Endothelial cell of umbilical vein (primary cell): Measurements from ENCODE around the gene TMBIM6. TPM values are rescaled to one million over a fixed set of nuclear protein-coding genes. Genes with fewer than 3 reads are reported as not detected.

ENCODE experiments used
- BruUV-seq: library from RNA; stranded (reverse); fragments of 400-500 nt; replicated peaks from 2 replicates; lab custom pipeline; 2021; lab: Mats Ljungman, UMichigan
- CTCF ChIA-PET: fragments of 300-600, 350-600 bp; sonication (Branson Sonifier 250); formaldehyde crosslinking; loops from one replicate; lab custom pipeline; 2021; ENCODE audit warnings: antibody characterized with exemption, inconsistent platforms; lab: Charles Lee
- POLR2A ChIA-PET: fragments of 300-600, 350-600 bp; sonication (Branson Sonifier 250); formaldehyde crosslinking; loops from one replicate; lab custom pipeline; 2021; ENCODE audit warnings: antibody characterized with exemption, inconsistent platforms; lab: Charles Lee
- DNase-seq: peaks from one replicate; pipeline ENCODE4 v3.0.0-alpha.2; 2011; ENCODE audit warnings: low read depth, low spot score
- FAIRE-seq: peaks from 2 replicates; lab custom pipeline; 2011; peaks lifted over from hg19 to GRCh38; lab: Jason Lieb, UNC
- H2AFZ ChIP-seq: 2 replicates; pipeline ENCODE4 v1.6.0; 2012; ENCODE audit warnings: low read depth, low read length, control low read depth, inconsistent platforms
- H3K27ac ChIP-seq: 2 replicates; pipeline ENCODE4 v1.5.1; 2011; ENCODE audit warnings: low read depth, mild to moderate bottlenecking, control low read depth, low read length, moderate library complexity; ENCODE audit not compliant: insufficient read depth
- H3K27me3 ChIP-seq, 2 experiments: 2 replicates each; pipeline versions ENCODE4 v1.6.0 to v1.6.1; 2011; ENCODE audit warnings: low read length in 2 of 2, mixed read lengths in 1 of 2; ENCODE audit not compliant: control insufficient read depth in 2 of 2, insufficient read depth in 2 of 2
- H3K36me3 ChIP-seq, 2 experiments: 2 replicates in 1 of 2; 3 replicates in 1 of 2; pipeline ENCODE4 v1.5.1; 2011; ENCODE audit warnings: low read length in 2 of 2, mild to moderate bottlenecking in 1 of 2, moderate library complexity in 1 of 2; ENCODE audit not compliant: control insufficient read depth in 2 of 2, insufficient read depth in 2 of 2; ENCODE audit errors: extremely low read depth in 1 of 2
- H3K4me1 ChIP-seq: 3 replicates; pipeline ENCODE4 v1.5.1; 2011; ENCODE audit warnings: mild to moderate bottlenecking, low read length; ENCODE audit not compliant: control insufficient read depth, insufficient read depth; ENCODE audit errors: extremely low read depth
- H3K4me2 ChIP-seq: 2 replicates; pipeline ENCODE4 v1.6.1; 2011; ENCODE audit warnings: low read length, control low read depth, mixed read lengths; ENCODE audit not compliant: insufficient read depth
- H3K4me3 ChIP-seq, 3 experiments: fragments of 200-600 bp in 1 of 3; sonication (generic), shearing (Covaris generic) in 1 of 3; replicated peaks in 1 of 3; 2 replicates each; pipeline ENCODE4 v1.5.1; 2011 to 2016; ENCODE audit warnings: control low read depth in 3 of 3, low read length in 3 of 3, mild to moderate bottlenecking in 2 of 3, inconsistent platforms in 1 of 3, low read depth in 1 of 3, moderate library complexity in 1 of 3; ENCODE audit not compliant: insufficient read depth in 1 of 3
- H3K79me2 ChIP-seq: 2 replicates; pipeline ENCODE4 v1.6.0; 2012; ENCODE audit warnings: low read length, inconsistent platforms; ENCODE audit not compliant: control insufficient read depth, insufficient read depth
- H3K9ac ChIP-seq: replicated peaks from 2 replicates; pipeline ENCODE3; 2011; ENCODE audit warnings: low read length, control low read depth; ENCODE audit not compliant: insufficient read depth; ENCODE audit errors: extremely low read depth
- H3K9me1 ChIP-seq: replicated peaks from 3 replicates; pipeline ENCODE4 v1.6.0; 2011; ENCODE audit warnings: mild to moderate bottlenecking, low read length; ENCODE audit not compliant: control insufficient read depth, insufficient read depth; ENCODE audit errors: extremely low read depth
- H3K9me3 ChIP-seq: replicated peaks from 2 replicates; pipeline ENCODE4 v1.5.1; 2012; ENCODE audit warnings: low read length, inconsistent platforms; ENCODE audit not compliant: control insufficient read depth, insufficient read depth
- H4K20me1 ChIP-seq: replicated peaks from 2 replicates; pipeline ENCODE3; 2011; ENCODE audit warnings: mild to moderate bottlenecking, low read length; ENCODE audit not compliant: control insufficient read depth, insufficient read depth; ENCODE audit errors: extremely low read depth
- EZH2 ChIP-seq: IDR thresholded peaks from 2 replicates; pipeline ENCODE4 v1.6.1; 2012; ENCODE audit warnings: borderline replicate concordance, low read depth, mild to moderate bottlenecking, moderate library complexity, low read length, inconsistent platforms; ENCODE audit not compliant: severe bottlenecking
- FOS ChIP-seq: IDR thresholded peaks from 2 replicates; pipeline ENCODE4 v1.6.1; 2011; ENCODE audit warnings: mild to moderate bottlenecking, low read length, moderate library complexity, borderline replicate concordance; ENCODE audit not compliant: insufficient read depth
- GATA2 ChIP-seq: IDR thresholded peaks from 2 replicates; pipeline ENCODE4 v1.7.0; 2011; ENCODE audit warnings: low read depth, mild to moderate bottlenecking, moderate library complexity, mixed read lengths, low read length; ENCODE audit not compliant: insufficient read length, insufficient read depth
- JUN ChIP-seq: IDR thresholded peaks from 2 replicates; pipeline ENCODE4 v1.6.1; 2011; ENCODE audit warnings: borderline replicate concordance, low read depth; ENCODE audit not compliant: insufficient read length, insufficient read depth
- MYC ChIP-seq: IDR thresholded peaks from one replicate; pipeline ENCODE4 v1.6.1; 2011; ENCODE audit warnings: mild to moderate bottlenecking, low read depth, low read length
- POLR2A ChIP-seq: IDR thresholded peaks from 2 replicates; pipeline ENCODE4 v1.6.1; 2012; ENCODE audit warnings: low read depth, mild to moderate bottlenecking, control low read depth, low read length
- POLR2AphosphoS5 ChIP-seq: IDR thresholded peaks from 2 replicates; pipeline ENCODE4 v1.6.1; 2012; ENCODE audit warnings: low read depth, mild to moderate bottlenecking, control low read depth, low read length, moderate library complexity; ENCODE audit not compliant: insufficient read depth
- dilution Hi-C: fragments of 300-500 bp; cut with MboI; formaldehyde crosslinking; loops from one replicate; pipeline ENCODE4 v1.15.0; 2019; ENCODE audit warnings: low sequenced_read_pairs; ENCODE audit not compliant: extremely low pct_ligation_motif_present
- intact Hi-C: fragments of 100-400 bp; cut with micrococcal nuclease; formaldehyde crosslinking; loops from one replicate; pipeline ENCODE4 v1.10.0; 2022
- polyA plus RNA-seq, 4 experiments: library from polyadenylated mRNA; depleted of rRNA in 3 of 4; stranded (reverse) in 3 of 4; unstranded in 1 of 4; fragments of >200 nt; gene quantifications; 2 replicates each; pipeline versions ENCODE4 v1.2.1 to v1.2.3, GENCODE V29; 2011 to 2012; ENCODE audit warnings: missing spikeins in 1 of 4
- total RNA-seq: library from RNA; stranded (reverse); gene quantifications from 2 replicates; pipeline ENCODE4 v1.2.3, GENCODE V29; 2021
- TF ChIP-seq, protein P1 (sequence below): IDR thresholded peaks from 2 replicates; pipeline ENCODE4 v1.6.1; 2011; ENCODE audit not compliant: insufficient read depth, insufficient read length
- TF ChIP-seq, protein P2 (sequence below), 2 donors: IDR thresholded peaks; 1 replicate in 1 of 2; 2 replicates in 1 of 2; pipeline ENCODE4 v1.5.1; 2011; ENCODE audit warnings: low read length in 2 of 2, mild to moderate bottlenecking in 2 of 2, moderate library complexity in 2 of 2, control low read depth in 1 of 2, inconsistent platforms in 1 of 2, low read depth in 1 of 2; ENCODE audit not compliant: insufficient read depth in 1 of 2; ENCODE audit errors: extremely low read depth in 1 of 2

TMBIM6 gene
- total and polyA plus RNA-seq, 2 donors (not counting 3 experiments of a cell fraction or from before 2014, with no cell fraction given) = 393 to 579 TPM

DNA sequence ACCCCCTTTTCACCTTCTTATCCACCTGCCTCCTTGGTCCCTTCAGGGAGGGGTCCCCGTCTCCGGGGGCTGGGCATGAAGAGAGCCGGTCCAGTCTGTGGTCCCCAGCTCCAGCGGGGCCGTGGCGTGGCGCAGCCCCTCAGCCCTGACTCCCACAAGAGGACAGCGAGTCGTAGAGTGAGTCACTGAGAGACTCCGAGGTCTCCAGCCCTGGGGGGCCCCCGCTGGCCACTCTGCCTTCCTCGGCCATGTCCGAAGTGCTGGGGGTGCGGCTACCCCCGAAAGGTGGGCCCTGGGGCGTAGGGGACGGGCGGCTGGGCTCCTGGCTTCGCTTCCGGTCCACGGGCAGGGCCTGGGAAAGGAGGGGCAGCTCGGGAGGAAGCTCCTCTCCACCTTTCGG lies 50.3 kb downstream of the TMBIM6 start:
- Histone ChIP-seq H3K36me3 (peaks cover 0 to 19% of the 10 kb centered on the region in 2 experiments), H3K4me3 (no peak overlapping the region), H3K4me2 (no peak overlapping the region), H3K9ac (no peak overlapping the region), H4K20me1 (no peaks in the 10 kb centered on the region), H3K27me3 (no peaks in the 10 kb centered on the region), H3K27ac (no peak overlapping the region), H2AFZ (no peak overlapping the region), H3K4me1 (peaks cover 9% of the 10 kb centered on the region), H3K79me2 (no peaks in the 10 kb centered on the region), H3K9me1 (no peaks in the 10 kb centered on the region), H3K9me3 (no peaks in the 10 kb centered on the region)
- no peak for FAIRE-seq
- DNase-seq = no peak
- dilution Hi-C loops (no loop called here), intact Hi-C loops (no loop called here)
- TF ChIP-seq, protein P1, sequence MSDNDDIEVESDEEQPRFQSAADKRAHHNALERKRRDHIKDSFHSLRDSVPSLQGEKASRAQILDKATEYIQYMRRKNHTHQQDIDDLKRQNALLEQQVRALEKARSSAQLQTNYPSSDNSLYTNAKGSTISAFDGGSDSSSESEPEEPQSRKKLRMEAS = no peak
- TF ChIP-seq POLR2A (no peak), JUN (no peak), MYC (no peak), EZH2 (no peak), POLR2AphosphoS5 (no peak), FOS (no peak), GATA2 (no peak)
- TF ChIP-seq, protein P2, sequence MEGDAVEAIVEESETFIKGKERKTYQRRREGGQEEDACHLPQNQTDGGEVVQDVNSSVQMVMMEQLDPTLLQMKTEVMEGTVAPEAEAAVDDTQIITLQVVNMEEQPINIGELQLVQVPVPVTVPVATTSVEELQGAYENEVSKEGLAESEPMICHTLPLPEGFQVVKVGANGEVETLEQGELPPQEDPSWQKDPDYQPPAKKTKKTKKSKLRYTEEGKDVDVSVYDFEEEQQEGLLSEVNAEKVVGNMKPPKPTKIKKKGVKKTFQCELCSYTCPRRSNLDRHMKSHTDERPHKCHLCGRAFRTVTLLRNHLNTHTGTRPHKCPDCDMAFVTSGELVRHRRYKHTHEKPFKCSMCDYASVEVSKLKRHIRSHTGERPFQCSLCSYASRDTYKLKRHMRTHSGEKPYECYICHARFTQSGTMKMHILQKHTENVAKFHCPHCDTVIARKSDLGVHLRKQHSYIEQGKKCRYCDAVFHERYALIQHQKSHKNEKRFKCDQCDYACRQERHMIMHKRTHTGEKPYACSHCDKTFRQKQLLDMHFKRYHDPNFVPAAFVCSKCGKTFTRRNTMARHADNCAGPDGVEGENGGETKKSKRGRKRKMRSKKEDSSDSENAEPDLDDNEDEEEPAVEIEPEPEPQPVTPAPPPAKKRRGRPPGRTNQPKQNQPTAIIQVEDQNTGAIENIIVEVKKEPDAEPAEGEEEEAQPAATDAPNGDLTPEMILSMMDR (IDR thresholded peaks at IDR 0.05; ENCODE audit: extremely low read depth in 1 of 2, insufficient read depth in 1 of 2, low read depth in 1 of 2, low read length in 2 of 2) = no peak
- BruUV-seq = no TSS peak
- POLR2A ChIA-PET = no interaction called here
- CTCF ChIA-PET = interaction anchor here (1.2 to 1.7 kb wide), 2 partner anchors 50 to 279 kb away, joined by 3 to 5 read pairs; partner anchors contain the start of gene TMBIM6
